Measurements from ENCODE around the gene RAB11A.

Gene RAB11A

DNA sequence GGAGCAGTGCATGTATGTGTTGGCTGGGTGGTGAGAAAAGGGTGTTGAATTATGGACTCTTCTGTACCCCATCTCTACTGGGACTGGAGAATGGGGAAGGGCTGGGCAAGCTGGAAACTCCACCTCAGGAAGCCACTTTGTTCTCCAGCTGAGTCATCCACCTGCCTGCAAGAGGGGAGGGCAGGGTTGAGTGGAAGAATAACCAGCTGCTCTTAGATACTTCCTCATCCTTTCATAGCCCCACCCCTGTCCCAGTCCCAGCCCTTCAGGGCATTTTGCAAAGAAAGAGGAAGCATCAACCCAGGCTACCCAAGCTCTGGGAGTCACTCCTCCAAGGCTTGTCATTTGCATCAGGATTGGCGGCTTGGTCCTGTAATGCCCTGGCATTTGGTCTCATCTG lies 33.1 kb downstream of the RAB11A start:
- TF ChIP-seq NFIC (IDR thresholded peaks at IDR 0.05), result no peak
- no peak for TF ChIP-seq FOXM1 (IDR thresholded peaks at IDR 0.05; ENCODE audit: borderline replicate concordance, low read depth)
- TF ChIP-seq TEAD4 (IDR thresholded peaks at IDR 0.05), result no peak

GRCh38 chr15:65903296-65904073 lies 34.2 kb downstream of the RAB11A start:
- TF ChIP-seq, protein P1, sequence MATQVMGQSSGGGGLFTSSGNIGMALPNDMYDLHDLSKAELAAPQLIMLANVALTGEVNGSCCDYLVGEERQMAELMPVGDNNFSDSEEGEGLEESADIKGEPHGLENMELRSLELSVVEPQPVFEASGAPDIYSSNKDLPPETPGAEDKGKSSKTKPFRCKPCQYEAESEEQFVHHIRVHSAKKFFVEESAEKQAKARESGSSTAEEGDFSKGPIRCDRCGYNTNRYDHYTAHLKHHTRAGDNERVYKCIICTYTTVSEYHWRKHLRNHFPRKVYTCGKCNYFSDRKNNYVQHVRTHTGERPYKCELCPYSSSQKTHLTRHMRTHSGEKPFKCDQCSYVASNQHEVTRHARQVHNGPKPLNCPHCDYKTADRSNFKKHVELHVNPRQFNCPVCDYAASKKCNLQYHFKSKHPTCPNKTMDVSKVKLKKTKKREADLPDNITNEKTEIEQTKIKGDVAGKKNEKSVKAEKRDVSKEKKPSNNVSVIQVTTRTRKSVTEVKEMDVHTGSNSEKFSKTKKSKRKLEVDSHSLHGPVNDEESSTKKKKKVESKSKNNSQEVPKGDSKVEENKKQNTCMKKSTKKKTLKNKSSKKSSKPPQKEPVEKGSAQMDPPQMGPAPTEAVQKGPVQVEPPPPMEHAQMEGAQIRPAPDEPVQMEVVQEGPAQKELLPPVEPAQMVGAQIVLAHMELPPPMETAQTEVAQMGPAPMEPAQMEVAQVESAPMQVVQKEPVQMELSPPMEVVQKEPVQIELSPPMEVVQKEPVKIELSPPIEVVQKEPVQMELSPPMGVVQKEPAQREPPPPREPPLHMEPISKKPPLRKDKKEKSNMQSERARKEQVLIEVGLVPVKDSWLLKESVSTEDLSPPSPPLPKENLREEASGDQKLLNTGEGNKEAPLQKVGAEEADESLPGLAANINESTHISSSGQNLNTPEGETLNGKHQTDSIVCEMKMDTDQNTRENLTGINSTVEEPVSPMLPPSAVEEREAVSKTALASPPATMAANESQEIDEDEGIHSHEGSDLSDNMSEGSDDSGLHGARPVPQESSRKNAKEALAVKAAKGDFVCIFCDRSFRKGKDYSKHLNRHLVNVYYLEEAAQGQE (IDR thresholded peaks at IDR 0.05; ENCODE audit: low read depth), result no peak
- TF ChIP-seq TEAD4 (IDR thresholded peaks at IDR 0.05) (no peak), EGR1 (IDR thresholded peaks at IDR 0.05) (no peak), FOXM1 (IDR thresholded peaks at IDR 0.05; ENCODE audit: borderline replicate concordance, low read depth) (no peak), YY1 (IDR thresholded peaks at IDR 0.05; ENCODE audit: low read depth) (no peak)
- TF ChIP-seq, protein P2, sequence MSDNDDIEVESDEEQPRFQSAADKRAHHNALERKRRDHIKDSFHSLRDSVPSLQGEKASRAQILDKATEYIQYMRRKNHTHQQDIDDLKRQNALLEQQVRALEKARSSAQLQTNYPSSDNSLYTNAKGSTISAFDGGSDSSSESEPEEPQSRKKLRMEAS (IDR thresholded peaks at IDR 0.05), result no peak
- TF ChIP-seq, protein P3, sequence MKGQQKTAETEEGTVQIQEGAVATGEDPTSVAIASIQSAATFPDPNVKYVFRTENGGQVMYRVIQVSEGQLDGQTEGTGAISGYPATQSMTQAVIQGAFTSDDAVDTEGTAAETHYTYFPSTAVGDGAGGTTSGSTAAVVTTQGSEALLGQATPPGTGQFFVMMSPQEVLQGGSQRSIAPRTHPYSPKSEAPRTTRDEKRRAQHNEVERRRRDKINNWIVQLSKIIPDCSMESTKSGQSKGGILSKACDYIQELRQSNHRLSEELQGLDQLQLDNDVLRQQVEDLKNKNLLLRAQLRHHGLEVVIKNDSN (IDR thresholded peaks at IDR 0.05), result no peak

DNA sequence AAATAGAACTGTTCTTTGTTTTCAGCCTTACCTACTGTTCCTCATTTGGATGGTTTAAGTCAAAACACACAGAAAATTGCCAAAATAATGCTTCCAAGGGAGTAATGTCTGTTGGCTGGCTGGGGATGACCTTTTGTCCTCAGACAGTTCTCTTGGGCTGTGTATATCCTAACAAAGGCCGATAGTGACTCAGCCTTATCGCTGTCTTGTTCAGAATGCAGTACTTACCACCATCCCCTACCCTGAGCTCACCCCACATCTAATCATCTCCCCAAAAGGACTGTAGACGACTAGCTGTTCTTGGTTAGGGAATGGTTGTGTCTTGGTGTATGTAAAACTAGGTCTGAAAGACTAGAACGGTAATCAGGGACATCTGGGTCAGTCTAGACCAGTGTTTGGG lies 35.0 kb downstream of the RAB11A start:
- no peak for TF ChIP-seq EGR1 (IDR thresholded peaks at IDR 0.05)

- TF ChIP-seq YY1 (IDR thresholded peaks at IDR 0.05; ENCODE audit: low read depth) (no peak), EGR1 (IDR thresholded peaks at IDR 0.05) (no peak), TEAD4 (IDR thresholded peaks at IDR 0.05) (no peak), FOXM1 (IDR thresholded peaks at IDR 0.05; ENCODE audit: borderline replicate concordance, low read depth) (no peak), CEBPB (IDR thresholded peaks at IDR 0.05) (no peak), TAF1 (IDR thresholded peaks at IDR 0.05; ENCODE audit: low read depth) (no peak), RAD21 (IDR thresholded peaks at IDR 0.05; ENCODE audit: low read depth) (no peak), EP300 (IDR thresholded peaks at IDR 0.05; ENCODE audit: borderline replicate concordance) (no peak), NFIC (IDR thresholded peaks at IDR 0.05) (no peak), TCF12 (IDR thresholded peaks at IDR 0.05; ENCODE audit: low read depth) (no peak), CREB1 (IDR thresholded peaks at IDR 0.05; ENCODE audit: low read depth) (no peak), ZBTB7A (IDR thresholded peaks at IDR 0.05; ENCODE audit: low read depth) (no peak)
- TF ChIP-seq, protein P2 (IDR thresholded peaks at IDR 0.05), result no peak
- TF ChIP-seq, protein P3 (IDR thresholded peaks at IDR 0.05), result no peak
- TF ChIP-seq, protein P1 (IDR thresholded peaks at IDR 0.05; ENCODE audit: low read depth), result no peak
Measured at GRCh38 chr15:65906396-65906795, 37.1 kb downstream of the RAB11A start.

GRCh38 chr15:65907661-65908060 lies 38.4 kb downstream of the RAB11A start:
- TF ChIP-seq YY1 (IDR thresholded peaks at IDR 0.05; ENCODE audit: low read depth), result no peak
- no peak for TF ChIP-seq RAD21 (IDR thresholded peaks at IDR 0.05; ENCODE audit: low read depth)
- TF ChIP-seq EGR1 (IDR thresholded peaks at IDR 0.05), result no peak
- TF ChIP-seq CEBPB (IDR thresholded peaks at IDR 0.05), result no peak
- TF ChIP-seq, protein P2 (IDR thresholded peaks at IDR 0.05), result no peak
- TF ChIP-seq, protein P3 (IDR thresholded peaks at IDR 0.05), result no peak
- TF ChIP-seq, protein P1 (IDR thresholded peaks at IDR 0.05; ENCODE audit: low read depth), result no peak
- no peak for TF ChIP-seq CREB1 (IDR thresholded peaks at IDR 0.05; ENCODE audit: low read depth)
- TF ChIP-seq FOXM1 (IDR thresholded peaks at IDR 0.05; ENCODE audit: borderline replicate concordance, low read depth), result no peak
- no peak for TF ChIP-seq ZBTB7A (IDR thresholded peaks at IDR 0.05; ENCODE audit: low read depth)
- TF ChIP-seq TEAD4 (IDR thresholded peaks at IDR 0.05), result no peak
- no peak for TF ChIP-seq NFIC (IDR thresholded peaks at IDR 0.05)
- no peak for TF ChIP-seq TAF1 (IDR thresholded peaks at IDR 0.05; ENCODE audit: low read depth)
- TF ChIP-seq EP300 (IDR thresholded peaks at IDR 0.05; ENCODE audit: borderline replicate concordance), result no peak
- TF ChIP-seq TCF12 (IDR thresholded peaks at IDR 0.05; ENCODE audit: low read depth), result no peak
